HG03097 (cell line): ENCODE measurements around the gene ENOSF1.
"Not testable (repeated sequence)": the region's sequence is repeated elsewhere in the genome, so short reads cannot be mapped to it uniquely, and the experiment has no call there.

Experiments used
- ATAC-seq: cut with Tn5 transposase; IDR thresholded peaks from one replicate; pipeline ENCODE4 v1.9.1; 2021; ENCODE audit not compliant: unreplicated experiment, low FRiP score

Gene ENOSF1

DNA sequence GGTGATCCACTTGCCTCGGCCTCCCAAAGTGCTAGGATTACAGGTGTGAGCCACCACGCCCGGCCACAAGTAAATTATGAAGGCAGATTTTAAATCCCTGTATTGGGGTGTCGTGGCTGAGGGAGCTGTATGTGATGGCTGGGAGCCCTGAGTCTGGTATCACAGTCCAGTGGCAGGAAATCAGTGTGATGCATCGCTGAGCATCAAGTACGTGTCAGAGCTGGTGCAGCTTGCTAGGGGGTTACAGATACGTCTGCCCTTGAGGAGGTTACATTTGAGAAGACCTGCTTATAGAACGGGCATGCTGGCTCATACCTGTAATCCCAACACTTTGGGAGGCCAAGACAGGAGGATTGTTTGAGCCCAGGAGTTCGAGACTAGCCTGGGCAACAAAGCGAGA lies 4.3 kb downstream of the ENOSF1 start:
- ATAC-seq, result no peak

DNA sequence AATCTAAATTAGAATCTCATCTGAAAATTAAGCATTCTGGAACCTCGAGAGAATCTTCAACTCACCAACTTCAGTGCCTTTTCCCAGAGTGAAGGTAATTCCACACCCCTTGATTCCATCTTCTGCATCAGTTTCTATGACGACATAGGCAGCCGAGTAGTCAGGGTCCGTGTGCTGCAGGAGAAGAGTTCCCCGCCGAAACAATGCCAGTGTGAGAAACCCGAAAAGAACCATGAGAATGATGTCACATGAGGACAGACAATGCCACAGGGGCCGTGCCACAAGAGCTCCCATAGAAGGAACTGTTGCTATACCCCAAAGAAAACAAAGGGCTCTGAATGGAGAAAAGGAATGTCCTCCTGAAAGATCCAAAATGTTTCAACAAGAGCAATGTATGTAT lies 6.0 kb downstream of the ENOSF1 start:
- ATAC-seq, result no peak

DNA sequence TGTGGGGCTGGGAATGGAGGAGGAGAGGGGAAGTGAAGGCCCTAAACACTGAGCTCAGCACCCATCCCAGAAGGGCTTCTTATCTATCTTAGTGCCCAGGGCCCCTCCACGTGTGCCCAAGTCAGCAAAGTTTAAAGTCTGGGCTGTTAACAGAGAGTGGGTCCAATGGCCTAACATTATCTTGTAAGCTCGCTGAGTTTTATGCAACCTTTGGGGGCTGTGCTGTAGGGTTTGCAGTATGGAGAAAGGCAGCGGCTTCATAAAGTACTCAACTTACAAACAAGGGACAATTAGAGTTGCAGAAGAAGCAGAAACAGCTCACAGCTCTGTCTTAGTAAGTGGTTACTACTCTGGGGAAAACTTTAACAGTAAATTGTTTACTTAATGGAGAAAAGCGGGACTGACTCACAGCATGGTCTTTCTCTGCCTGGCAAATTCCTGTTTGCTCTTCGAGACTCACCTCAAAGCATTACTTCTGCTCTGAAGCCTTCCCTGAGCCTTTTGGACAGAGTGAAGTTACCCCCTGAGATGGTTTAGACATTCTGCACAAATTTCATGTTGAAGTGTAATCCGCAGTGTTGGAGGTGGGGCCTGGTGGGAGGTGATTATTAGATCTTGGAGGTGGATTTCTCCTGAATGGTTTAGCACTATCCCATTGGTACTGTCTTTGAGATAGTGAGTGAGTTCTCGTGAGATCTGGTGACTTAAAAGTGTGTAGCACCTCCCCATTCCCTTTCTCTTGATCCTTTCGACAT lies 9.0 kb downstream of the ENOSF1 start:
- no peak for ATAC-seq

DNA sequence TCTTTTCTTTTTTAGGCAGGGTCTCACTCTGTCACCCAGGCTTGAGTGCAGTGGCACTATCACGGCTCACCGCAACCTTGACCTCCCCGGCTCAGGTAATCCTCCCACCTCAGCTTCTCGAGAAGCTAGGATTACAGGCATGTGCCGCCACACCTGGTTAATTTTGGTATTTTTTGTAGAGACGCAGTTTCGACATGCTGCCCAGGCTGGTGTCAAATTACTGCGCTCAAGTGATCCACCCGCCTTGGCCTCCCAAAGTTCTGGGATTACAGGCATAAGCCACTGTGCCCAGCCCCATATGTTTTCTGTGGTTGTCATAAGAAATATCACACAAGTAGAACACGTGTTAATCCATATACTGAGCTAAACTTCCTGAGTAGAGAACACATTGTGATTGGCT lies 14.6 kb downstream of the ENOSF1 start:
- no peak for ATAC-seq

DNA sequence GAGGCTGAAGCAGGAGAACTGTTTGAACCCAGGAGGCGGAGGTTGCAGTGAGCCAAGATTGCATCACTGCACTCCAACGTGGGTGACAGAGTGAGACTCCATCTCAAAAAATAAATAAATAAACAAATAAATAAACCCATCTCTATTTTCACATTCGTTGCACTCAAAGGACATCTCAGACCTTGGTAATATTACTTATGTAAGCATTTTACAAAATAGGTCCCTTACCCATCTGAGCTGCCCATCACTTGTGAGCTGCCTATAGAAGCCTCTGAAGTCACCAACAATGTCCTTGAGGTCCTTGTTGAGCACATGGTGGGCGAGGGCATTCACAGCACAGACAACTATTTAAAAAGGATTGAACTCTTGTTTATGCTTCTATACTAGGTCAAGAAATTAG lies 15.4 kb downstream of the ENOSF1 start:
- no peak for ATAC-seq

DNA sequence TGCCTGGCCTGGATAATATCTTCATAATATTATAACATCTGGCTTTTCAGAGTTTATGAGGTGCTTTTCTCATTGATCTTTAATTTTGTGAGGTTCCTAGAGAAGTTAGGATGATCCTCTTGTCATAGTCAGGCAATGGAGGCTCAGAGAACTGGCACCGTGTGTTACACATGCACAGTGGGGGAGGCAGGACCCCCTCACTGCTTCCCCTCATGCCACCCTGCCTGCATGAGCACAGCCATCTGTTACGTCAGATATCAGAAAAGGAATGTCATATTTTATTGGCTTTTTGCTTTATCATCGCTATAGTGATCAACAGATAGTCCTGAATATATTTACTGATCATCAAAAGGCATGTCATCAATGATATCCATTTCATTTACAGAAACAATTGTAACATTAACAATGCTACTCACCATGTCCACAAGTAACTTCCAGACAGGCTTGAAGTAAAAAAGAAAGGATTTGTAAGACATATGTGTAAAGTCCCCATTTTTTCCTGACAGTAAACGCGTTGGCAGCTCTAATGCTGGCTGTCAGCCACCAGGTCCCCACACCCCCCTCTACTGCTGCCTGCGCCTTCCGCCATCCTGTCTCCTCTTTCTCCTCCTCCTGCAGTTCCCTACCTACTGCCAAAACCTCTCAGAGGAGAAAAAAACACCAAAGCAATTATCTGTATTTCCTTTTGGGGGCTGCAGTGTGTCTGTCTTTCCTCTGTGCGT lies 18.8 kb downstream of the ENOSF1 start:
- no peak for ATAC-seq

DNA sequence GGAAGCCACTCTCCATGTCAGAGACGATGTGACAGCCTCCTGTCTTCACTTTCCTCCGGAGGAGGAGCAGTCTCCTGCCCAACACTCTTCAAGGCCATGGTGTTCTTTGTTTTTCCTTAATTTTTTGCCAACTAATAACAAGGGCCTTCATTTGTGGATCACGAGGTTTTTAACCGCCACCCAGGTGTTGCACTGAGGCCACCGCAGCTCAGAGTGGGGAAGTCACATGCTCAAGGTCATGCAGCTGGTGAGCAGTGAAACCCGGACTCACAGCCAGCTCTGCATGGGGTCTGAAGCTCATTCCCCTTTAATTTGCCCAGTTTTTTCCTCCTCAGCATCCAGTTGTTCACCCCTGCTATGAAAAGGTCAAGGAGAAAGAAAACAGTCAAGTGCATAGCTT lies 19.6 kb downstream of the ENOSF1 start:
- ATAC-seq, result no peak

DNA sequence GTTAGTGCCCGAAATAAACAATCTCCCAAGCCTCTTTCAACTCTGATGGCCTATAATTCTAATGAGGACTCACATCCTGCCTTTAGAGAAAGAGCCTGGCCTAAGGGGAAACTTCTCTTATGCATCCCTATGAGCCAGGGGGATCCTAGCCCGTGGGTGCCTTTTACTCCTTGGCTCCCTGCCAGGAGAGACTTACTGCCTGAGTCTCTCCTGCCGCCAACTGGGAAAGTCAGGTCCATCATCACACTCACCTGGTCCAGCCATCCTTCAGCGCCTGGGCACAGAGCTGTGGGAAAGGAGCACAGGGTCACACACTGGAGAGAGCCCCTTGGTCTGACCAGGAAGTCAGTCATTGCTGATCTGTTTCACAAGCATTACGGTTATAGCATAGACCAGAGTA lies 24.1 kb downstream of the ENOSF1 start:
- no peak for ATAC-seq

DNA sequence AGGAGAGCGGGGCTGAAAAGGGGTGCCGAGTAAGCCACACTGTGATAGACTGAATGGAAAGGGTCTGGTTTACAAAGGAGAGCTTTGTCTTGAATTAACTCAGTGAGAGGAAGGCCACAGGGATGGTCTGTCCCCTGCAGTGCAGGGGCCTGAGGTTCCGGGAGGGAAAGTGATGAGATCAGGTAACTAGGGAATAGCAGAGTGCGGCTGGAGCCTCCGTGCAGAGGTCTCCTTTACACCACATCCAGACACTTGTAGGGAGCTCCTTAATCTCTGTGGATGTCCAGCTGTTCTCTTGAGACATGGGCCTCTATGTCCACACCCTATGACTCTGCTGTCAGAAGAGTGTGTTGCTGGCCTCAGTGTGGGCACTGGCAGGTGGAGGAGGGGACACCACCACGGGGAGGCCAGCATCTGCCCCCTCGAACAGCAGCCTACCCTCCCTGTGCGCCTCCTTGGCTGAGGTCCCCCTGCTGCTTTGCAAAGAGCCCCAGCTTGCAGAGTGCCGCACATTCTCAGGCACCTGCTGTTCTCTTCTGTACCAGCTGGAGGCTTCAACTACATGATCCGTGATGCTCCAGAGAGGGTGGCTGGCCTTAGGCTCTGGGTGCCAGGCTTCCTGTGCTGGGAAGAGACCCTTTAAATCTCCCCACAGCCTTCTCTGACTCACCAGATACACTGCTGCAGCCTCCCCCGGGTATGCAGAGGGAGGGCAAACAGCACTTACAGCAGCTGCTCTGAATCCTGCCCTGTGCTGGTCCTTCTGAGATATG lies 25.9 kb downstream of the ENOSF1 start:
- no peak for ATAC-seq

DNA sequence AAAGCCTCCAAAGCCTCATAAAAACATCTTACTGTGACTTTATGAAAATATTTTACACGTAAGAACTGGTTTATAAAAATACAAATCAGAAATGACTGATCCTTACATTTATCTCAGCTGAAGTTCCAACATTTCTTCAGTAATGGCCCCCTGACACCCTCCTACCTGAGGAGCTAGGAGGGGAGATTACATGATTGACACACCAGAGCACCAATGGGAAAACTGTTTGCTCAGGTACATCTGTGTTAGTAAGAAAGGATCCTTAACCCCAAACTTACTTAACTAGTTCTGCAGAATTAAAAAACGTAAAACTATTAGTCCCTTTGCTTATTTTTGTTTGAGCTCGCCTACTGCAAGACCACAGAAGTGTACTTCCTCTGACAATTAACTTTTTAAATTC lies 27.0 kb downstream of the ENOSF1 start:
- ATAC-seq, result no peak

DNA sequence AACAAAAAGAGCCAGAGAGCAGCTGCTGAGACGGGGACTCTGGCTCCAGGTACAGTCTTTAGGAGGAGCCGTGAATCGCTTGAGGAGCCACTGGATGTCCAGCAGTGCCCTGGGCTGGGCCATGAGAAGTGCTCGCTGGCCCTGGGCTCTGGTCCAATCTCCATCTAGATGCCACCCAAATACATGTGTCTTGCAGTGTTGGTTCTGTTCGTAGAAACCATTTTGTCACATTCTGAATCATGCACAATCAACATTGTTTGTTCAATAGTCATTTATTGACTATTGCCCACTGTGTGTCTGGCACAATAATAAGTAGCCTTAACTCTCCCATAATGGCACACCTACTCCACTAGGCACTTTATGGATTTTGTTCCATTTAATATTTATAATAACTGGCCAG lies 28.9 kb downstream of the ENOSF1 start:
- ATAC-seq, result no peak

DNA sequence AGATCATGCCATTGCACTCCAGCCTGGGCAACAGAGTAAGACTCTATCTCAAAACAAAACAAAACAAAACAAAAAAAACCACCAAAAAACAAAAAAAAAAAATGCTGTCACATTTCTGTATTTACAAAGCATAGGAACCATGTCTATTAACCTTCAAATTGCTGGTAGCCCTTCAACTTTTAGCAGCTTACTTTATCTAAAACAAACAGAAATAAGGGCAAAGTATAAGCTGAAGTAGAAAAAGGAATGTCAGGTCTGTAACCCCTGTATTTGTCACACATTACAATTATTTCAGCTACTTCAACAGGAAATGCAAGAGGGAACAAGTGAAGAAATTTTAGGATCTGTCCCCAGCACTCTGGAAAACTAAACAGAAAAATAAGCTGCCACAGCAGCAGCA lies 29.6 kb downstream of the ENOSF1 start:
- ATAC-seq, result no peak

DNA sequence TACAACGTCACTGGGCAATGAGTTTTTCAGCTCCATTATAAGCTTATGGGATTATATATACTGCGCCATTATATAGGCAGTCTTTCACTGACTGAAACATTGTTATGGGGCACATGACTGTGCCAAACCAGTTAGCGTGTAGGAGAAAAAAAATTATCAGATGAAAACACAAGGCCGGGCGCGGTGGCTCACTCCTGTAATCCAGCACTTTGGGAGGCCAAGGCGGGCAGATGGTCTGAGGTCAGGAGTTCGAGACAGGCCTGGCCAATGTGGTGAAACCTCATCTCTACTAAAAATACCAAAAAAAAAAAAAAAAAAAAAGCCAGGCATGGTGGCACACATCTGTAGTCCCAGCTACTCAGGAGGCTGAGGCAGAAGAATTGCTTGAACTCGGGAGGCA lies 30.0 kb downstream of the ENOSF1 start:
- ATAC-seq, result not testable (repeated sequence)

DNA sequence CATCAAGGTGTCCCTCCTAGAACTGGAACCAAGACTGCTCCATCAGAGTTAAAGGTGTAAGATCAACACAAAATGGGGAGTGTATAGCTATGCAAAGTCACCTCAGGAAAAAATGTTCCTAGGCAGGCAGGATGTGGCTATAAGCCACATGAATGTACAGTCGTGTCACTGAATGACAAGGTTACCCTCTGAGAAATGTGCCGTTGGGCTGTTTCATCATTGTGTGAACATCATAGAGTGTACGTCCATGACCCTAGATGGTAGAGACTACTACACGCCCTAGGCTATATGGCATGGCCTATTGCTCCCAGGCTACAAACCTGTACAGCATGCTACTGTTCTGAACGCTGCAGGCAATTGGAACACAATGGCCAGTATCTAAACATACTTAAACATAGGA lies 30.4 kb downstream of the ENOSF1 start:
- ATAC-seq, result no peak

DNA sequence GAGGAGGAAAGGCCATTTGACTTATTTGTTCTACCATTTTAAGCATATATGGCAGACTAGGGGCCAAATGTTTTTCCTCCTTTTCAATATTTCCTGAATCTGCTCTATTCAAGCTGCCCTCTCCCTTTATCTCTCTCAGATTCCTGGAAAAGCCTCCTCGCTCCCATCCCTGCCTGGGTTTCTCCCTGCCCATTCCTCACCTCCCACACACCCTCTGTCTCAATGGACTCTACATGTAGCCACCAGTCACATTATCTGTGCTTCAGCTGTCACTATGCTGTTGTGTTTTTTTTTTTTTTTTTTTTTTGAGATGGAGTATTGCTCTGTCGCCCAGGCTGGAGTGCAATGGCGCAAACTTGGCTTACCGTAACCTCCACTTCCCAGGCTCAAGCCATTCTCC lies 32.0 kb downstream of the ENOSF1 start:
- ATAC-seq, result no peak

DNA sequence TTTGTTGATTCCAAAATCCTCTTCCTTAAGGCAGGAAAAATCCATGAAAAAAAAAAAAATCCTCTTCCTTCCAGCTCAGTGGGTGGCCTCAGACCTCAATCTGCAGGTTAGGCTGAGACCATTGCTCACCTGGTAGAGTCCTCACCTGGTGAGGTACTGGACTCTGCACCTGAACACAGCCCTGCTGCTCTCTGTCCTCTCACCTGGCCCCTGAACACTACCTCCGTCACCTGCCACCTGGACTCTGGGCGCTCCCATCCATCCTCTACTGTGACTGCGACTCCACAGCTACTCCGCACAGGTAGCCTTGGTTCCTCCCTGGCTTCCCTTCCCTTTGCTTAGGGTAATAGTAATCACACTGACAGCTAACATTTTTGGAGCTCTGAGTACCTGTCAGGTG lies 32.9 kb downstream of the ENOSF1 start:
- ATAC-seq, result no peak

DNA sequence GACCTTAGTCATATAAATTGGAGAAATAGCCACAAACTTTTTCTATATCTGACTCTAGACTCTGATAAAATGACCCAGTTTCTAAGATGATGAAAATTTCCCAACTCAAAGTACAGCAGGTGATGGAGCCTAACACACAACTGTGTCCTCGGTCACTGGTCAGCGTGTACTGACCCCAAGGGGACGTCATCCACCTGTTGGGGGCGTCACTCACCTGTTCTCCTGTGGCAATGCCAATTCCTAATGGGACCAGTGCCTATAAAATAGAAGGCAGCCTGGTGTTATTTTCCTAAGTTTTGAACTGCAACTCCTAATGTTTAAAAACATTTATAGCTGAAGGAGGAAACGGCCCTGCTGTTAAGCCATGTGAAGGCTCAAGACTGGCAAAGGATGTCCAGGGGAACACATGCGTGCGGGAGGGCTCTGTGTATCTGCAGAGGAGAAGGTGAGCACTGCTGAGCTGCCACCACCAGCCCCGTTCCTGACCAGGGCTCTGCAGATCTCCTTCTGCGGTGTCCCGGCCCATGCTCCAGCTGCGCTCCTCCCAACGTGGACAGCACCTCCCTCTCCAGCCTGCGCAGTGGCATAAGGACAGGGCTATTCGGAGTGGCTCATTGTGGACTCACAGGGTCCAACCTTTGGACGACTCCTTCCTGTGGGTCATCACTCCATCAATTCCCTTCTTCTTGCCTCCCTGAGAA lies 33.8 kb downstream of the ENOSF1 start:
- ATAC-seq, result no peak

DNA sequence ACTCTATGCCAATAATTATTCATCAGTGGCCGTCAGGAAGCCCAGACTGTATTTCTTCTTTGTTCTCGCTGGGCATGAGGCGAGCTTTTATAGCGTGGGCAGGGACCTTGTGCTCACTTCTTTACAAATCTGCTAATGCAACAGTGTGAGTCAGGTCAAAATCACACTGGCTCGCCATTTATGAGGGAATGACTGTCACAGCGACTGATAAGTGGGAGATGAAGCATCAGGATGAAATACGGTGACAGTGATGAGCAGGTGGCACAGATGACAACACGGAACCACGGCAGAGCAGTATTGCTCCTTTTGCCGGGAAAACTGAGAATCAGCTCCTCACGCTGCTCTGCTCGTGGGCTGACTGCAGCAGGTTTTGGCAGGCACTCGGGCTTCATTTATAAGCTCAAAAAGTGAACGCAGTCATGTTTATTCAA lies 34.5 kb downstream of the ENOSF1 start:
- no peak for ATAC-seq

DNA sequence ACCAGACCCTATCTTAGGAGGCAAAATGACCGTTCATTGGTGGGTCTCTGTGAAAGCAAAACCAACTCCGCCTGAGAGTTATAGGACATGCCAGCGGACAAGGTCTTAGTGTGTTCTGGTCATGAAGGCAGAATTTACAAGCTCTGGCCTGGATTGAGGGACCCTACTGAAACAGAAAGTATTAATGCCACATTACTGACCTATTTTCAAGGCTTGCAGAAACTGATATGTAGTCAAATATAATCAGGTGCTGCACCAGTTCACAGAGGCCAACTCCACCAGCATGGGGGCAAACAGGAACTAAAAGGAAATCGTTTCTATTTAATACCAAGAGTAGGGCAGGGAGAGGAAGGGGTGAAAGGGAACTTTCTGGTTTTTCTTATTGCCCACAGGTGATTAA lies 35.3 kb downstream of the ENOSF1 start:
- no peak for ATAC-seq

DNA sequence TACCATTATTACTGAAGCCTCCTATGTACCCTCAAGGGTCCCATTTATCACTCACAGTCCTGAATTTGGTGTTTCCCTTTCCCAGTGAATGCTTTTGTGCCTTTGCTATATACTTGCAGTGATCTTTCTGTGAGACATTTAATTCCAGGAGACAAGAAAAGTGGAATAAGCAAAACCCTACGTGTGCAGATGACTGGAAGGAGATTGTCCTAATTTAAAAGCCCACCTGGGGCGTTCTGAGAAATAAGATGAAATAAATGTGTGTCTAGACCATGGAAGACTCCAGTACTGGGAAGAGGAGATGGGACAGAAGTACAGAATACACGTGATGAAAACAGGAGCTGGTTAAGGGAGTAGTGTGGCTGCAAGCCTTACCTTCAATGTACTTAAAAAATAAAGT lies 35.7 kb downstream of the ENOSF1 start:
- no peak for ATAC-seq

DNA sequence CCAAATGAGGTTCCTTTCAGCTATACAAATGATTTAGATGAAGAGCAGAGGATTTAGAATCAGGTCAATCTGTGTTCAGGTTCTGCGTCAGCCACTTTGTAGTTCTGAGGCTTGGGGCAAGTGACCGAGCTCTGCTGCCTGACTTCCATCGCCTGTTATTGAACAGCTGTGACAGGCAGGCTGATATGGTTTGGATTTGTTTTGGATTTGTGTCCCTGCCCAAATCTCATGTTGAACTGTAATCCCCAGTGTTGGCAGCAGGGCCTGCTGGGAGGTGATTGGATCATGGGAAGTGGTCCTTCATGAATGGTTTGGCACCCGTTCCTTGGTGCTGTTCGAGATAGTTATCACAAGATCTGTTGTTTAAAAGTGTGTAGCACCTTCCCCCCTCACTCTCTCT lies 36.4 kb downstream of the ENOSF1 start:
- ATAC-seq, result no peak
